PC-9 (cell line): ENCODE data around the gene MLEC. TPM values are rescaled to one million over a fixed set of nuclear protein-coding genes. Genes with fewer than 3 reads are reported as not detected.

Source experiments
- BruUV-seq: library from RNA; stranded (reverse); fragments of 400-500 nt; replicated peaks from 2 replicates; lab custom pipeline; 2021; lab: Mats Ljungman, UMichigan
- CTCF ChIA-PET: fragments of 300-600 bp; sonication (Branson Sonifier 250); formaldehyde crosslinking; loops from one replicate; lab custom pipeline; 2022; ENCODE audit warnings: antibody characterized with exemption; lab: Charles Lee
- POLR2A ChIA-PET: fragments of 300-600 bp; sonication (Branson Sonifier 250); formaldehyde crosslinking; loops from one replicate; lab custom pipeline; 2022; ENCODE audit warnings: antibody characterized with exemption; ENCODE audit not compliant: unreplicated experiment; lab: Charles Lee
- DNase-seq, 2 experiments: peaks; one replicate each; pipeline versions ENCODE4 v3.0.0 to v3.0.0-alpha.2; 2015 to 2022; ENCODE audit warnings: mixed read lengths in 1 of 2
- H2AFZ ChIP-seq: fragments of 200-600 bp; sonication (generic); 2 replicates; pipeline ENCODE4 v1.8.1; 2017; ENCODE audit warnings: antibody characterized with exemption
- H3F3A ChIP-seq: fragments of 200-600 bp; sonication (generic); 2 replicates; pipeline ENCODE4 v1.8.1; 2017; ENCODE audit warnings: antibody characterized with exemption, mild to moderate bottlenecking, low read depth; ENCODE audit not compliant: insufficient read depth
- H3K27ac ChIP-seq: fragments of 200-600 bp; sonication (generic); 2 replicates; pipeline ENCODE4 v1.6.1; 2016; ENCODE audit warnings: mixed run types
- H3K27me3 ChIP-seq: fragments of 200-600 bp; sonication (generic); 2 replicates; pipeline ENCODE4 v1.6.1; 2016; ENCODE audit warnings: low read depth, mixed run types; ENCODE audit not compliant: insufficient read depth
- H3K36me3 ChIP-seq: fragments of 200-600 bp; sonication (generic); 2 replicates; pipeline ENCODE4 v1.6.1; 2016; ENCODE audit warnings: low read depth, mixed run types
- H3K4me1 ChIP-seq: fragments of 200-600 bp; sonication (generic); replicated peaks from 2 replicates; pipeline ENCODE4 v1.6.1; 2016; ENCODE audit warnings: mixed run types; ENCODE audit not compliant: insufficient read depth
- H3K4me2 ChIP-seq: fragments of 200-600 bp; sonication (generic); 2 replicates; pipeline ENCODE4 v1.6.1; 2017; ENCODE audit warnings: mixed run types
- H3K4me3 ChIP-seq: fragments of 200-600 bp; sonication (generic); 2 replicates; pipeline ENCODE4 v1.6.1; 2016; ENCODE audit warnings: mixed run types
- H3K79me2 ChIP-seq: fragments of 200-600 bp; sonication (generic); 2 replicates; pipeline ENCODE4 v1.6.1; 2017; ENCODE audit warnings: low read depth, mixed run types
- H3K9me2 ChIP-seq: fragments of 200-600 bp; sonication (generic); 2 replicates; pipeline ENCODE4 v1.8.1; 2017; ENCODE audit warnings: mild to moderate bottlenecking; ENCODE audit not compliant: insufficient read depth
- H3K9me3 ChIP-seq: fragments of 200-600 bp; sonication (generic); 2 replicates; pipeline ENCODE4 v1.8.1; 2016; ENCODE audit warnings: low read depth; ENCODE audit not compliant: insufficient read depth
- H4K20me1 ChIP-seq: fragments of 200-600 bp; sonication (generic); 2 replicates; pipeline ENCODE4 v1.8.1; 2017; ENCODE audit not compliant: insufficient read depth
- EZH2 ChIP-seq: fragments of 200-600 bp; sonication (generic); IDR thresholded peaks from 2 replicates; pipeline ENCODE4 v1.8.0; 2017; ENCODE audit warnings: antibody characterized with exemption, low read depth
- intact Hi-C: fragments of 100-400 bp; cut with micrococcal nuclease; formaldehyde crosslinking; loops from one replicate; pipeline ENCODE4 v1.10.0; 2022; ENCODE audit not compliant: unreplicated experiment
- total RNA-seq: library from RNA; stranded (reverse); gene quantifications from 2 replicates; pipeline ENCODE4 v1.2.3, GENCODE V29; 2021
- TF ChIP-seq, protein P1 (sequence below): fragments of 200-600 bp; sonication (generic); conservative IDR thresholded peaks from 2 replicates; pipeline ENCODE4 v1.6.1; 2017; ENCODE audit warnings: mixed run types, antibody characterized with exemption, mild to moderate bottlenecking, moderate library complexity

The MLEC gene
- total RNA-seq, 1 experiment from 2014 or later: 131 TPM

- H3K4me1 ChIP-seq: no peaks in the 10 kb centered on the region
- H3K79me2 ChIP-seq: peaks cover 9% of the 10 kb centered on the region
- BruUV-seq: no TSS peak
- no peaks in the 10 kb centered on the region for H3F3A ChIP-seq
- H3K4me3 ChIP-seq: no peak overlapping the region
- CTCF ChIA-PET: no interaction called here
- no peaks in the 10 kb centered on the region for H3K9me2 ChIP-seq
- intact Hi-C loops: no loop called here
- H2AFZ ChIP-seq: no peak overlapping the region
- peaks cover 7% of the 10 kb centered on the region; the same call in 1 of the 2 replicates for H3K36me3 ChIP-seq
- no peaks in the 10 kb centered on the region for H3K9me3 ChIP-seq
- peaks cover 5% of the 10 kb centered on the region; the same call in 1 of the 2 replicates for H4K20me1 ChIP-seq
- no peaks in the 10 kb centered on the region for H3K27me3 ChIP-seq
- H3K4me2 ChIP-seq: no peak overlapping the region
- POLR2A ChIA-PET: no interaction called here
- no peak overlapping the region for H3K27ac ChIP-seq
- TF ChIP-seq, protein P1, sequence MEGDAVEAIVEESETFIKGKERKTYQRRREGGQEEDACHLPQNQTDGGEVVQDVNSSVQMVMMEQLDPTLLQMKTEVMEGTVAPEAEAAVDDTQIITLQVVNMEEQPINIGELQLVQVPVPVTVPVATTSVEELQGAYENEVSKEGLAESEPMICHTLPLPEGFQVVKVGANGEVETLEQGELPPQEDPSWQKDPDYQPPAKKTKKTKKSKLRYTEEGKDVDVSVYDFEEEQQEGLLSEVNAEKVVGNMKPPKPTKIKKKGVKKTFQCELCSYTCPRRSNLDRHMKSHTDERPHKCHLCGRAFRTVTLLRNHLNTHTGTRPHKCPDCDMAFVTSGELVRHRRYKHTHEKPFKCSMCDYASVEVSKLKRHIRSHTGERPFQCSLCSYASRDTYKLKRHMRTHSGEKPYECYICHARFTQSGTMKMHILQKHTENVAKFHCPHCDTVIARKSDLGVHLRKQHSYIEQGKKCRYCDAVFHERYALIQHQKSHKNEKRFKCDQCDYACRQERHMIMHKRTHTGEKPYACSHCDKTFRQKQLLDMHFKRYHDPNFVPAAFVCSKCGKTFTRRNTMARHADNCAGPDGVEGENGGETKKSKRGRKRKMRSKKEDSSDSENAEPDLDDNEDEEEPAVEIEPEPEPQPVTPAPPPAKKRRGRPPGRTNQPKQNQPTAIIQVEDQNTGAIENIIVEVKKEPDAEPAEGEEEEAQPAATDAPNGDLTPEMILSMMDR: no peak
- no peak for TF ChIP-seq EZH2
- no peak for DNase-seq
Observed at GRCh38 chr12:120697344-120697743, 10.4 kb downstream of the MLEC start.

DNA sequence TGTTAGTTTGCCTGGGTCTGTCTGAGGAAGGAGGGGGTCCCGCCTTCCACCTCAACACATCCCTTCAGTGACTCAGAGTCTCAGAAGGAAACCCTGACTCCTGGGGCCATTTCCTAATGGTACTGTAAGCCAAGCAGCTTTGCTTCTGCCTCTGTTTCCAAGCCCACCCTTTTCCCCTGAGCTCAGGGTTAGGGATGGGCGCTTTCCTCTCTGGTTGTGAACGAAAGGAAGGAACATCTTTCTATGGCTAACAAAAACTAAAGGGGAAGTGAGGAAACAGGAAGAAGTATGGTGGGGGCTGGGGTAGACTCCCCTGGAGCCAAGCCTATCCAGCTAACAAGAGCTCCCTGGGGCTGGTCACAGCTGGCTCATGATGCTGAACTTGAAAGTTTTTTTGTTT, 11.7 kb downstream of the MLEC start:
- Histone ChIP-seq H3K27ac (no peak overlapping the region), H4K20me1 (no peaks in the 10 kb centered on the region), H3K9me3 (no peaks in the 10 kb centered on the region), H3K79me2 (no peaks in the 10 kb centered on the region), H3K36me3 (peaks cover 7% of the 10 kb centered on the region; the same call in 1 of the 2 replicates), H3F3A (no peaks in the 10 kb centered on the region), H3K9me2 (no peaks in the 10 kb centered on the region), H3K27me3 (no peaks in the 10 kb centered on the region), H3K4me2 (no peak overlapping the region), H2AFZ (no peak overlapping the region), H3K4me1 (no peaks in the 10 kb centered on the region), H3K4me3 (no peak overlapping the region)
- intact Hi-C loops: no loop called here
- CTCF ChIA-PET: no interaction called here
- DNase-seq: no peak
- POLR2A ChIA-PET: no interaction called here
- TF ChIP-seq, protein P1: no peak
- TF ChIP-seq EZH2: no peak
- BruUV-seq: no TSS peak

- POLR2A ChIA-PET: no interaction called here
Observed at GRCh38 chr12:120699553-120699952, 12.6 kb downstream of the MLEC start.

More at GRCh38 chr12:120699553-120699952, 12.6 kb downstream of the MLEC start:
- Histone ChIP-seq H3K9me3 (no peaks in the 10 kb centered on the region), H3K4me3 (no peak overlapping the region), H3K4me2 (no peak overlapping the region), H3K36me3 (peaks cover 5% of the 10 kb centered on the region; the same call in 1 of the 2 replicates), H3K4me1 (no peaks in the 10 kb centered on the region), H4K20me1 (no peaks in the 10 kb centered on the region), H3K27ac (no peak overlapping the region), H3K79me2 (no peaks in the 10 kb centered on the region), H3K27me3 (no peaks in the 10 kb centered on the region), H3F3A (no peaks in the 10 kb centered on the region), H3K9me2 (no peaks in the 10 kb centered on the region), H2AFZ (no peak overlapping the region)
- intact Hi-C loops: no loop called here
- DNase-seq: no peak
- no TSS peak for BruUV-seq
- CTCF ChIA-PET: no interaction called here
- no peak for TF ChIP-seq EZH2
- TF ChIP-seq, protein P1: no peak
